Pancreas (tissue), 10 donors: ENCODE measurements around the gene CEACAM21. TPM values are rescaled to one million over a fixed set of nuclear protein-coding genes. Genes with fewer than 3 reads are reported as not detected.

Experiments
- ATAC-seq, 4 donors: fragments of 200-7000 bp; cut with Tn5 transposase; one replicate each; pipeline versions ENCODE4 v1.8.0 to v1.9.1; 2020; ENCODE audit warnings: mild to moderate bottlenecking in 4 of 4, moderate library complexity in 4 of 4
- DNase-seq, 6 donors: peaks; one replicate each; pipeline ENCODE4 v3.0.0-alpha.2; 2020
- FAIRE-seq: peaks from 2 replicates; lab custom pipeline; 2012; peaks lifted over from hg19 to GRCh38; lab: Jason Lieb, UNC
- H3K27ac ChIP-seq, 4 donors: fragments of 200-600 bp; sonication (generic); 1 replicate in 3 of 4; 2 replicates in 1 of 4; pipeline versions ENCODE4 v1.5.0 to v1.8.0; 2020
- H3K27me3 ChIP-seq, 4 donors: fragments of 200-600 bp; one replicate each; pipeline ENCODE4 v1.8.0; 2021
- H3K36me3 ChIP-seq, 3 donors: fragments of 200-600 bp; sonication (generic) in 1 of 3; one replicate each; pipeline versions ENCODE4 v1.5.0 to v1.8.0; 2020 to 2021
- H3K4me1 ChIP-seq, 3 donors: fragments of 200-600 bp; one replicate each; pipeline ENCODE4 v1.8.0; 2021
- H3K4me3 ChIP-seq, 4 donors: fragments of 200-600 bp; sonication (generic) in 2 of 4; one replicate each; pipeline versions ENCODE4 v1.5.0 to v1.8.0; 2020 to 2021
- H3K9me3 ChIP-seq, 4 donors: fragments of 200-600 bp; one replicate each; pipeline ENCODE4 v1.8.0; 2021
- CTCF ChIP-seq, 4 donors: fragments of 200-600 bp; sonication (generic) in 3 of 4; IDR thresholded peaks; one replicate each; pipeline versions ENCODE4 v1.5.0 to v1.8.0; 2021; ENCODE audit warnings: antibody characterized with exemption in 4 of 4
- WGBS, 2 donors: extraction: QIAGEN DNeasy Blood & Tissue Kit; methylation state at CpG; one replicate each; pipeline ENCODE4 v1.1.7; 2013; 5-methylcytosine and 5-hydroxymethylcytosine counted together
- intact Hi-C, 3 donors: fragments of 100-400 bp; cut with DNase I; formaldehyde crosslinking; loops; one replicate each; pipeline versions ENCODE4 v1.11.1 to v1.14.2; 2022
- polyA plus RNA-seq, 2 donors: library from polyadenylated mRNA; stranded (reverse); fragments of 200-250 nt; gene quantifications; one replicate each; pipeline ENCODE4 v1.2.3, GENCODE V29; 2013
- total RNA-seq, 6 donors: library from RNA; stranded (reverse); fragmentation: NEBNext Ultra II Directional in 4 of 6; extraction: Animal tissue kit (Norgen Biotek cat#: 25700) in 4 of 6; gene quantifications; one replicate each; pipeline versions ENCODE4 v1.2.1 to v1.2.4, GENCODE V29; 2021 to 2023
- donor health status: healthy with polysubstance abuse.
- donor health status: DM: no; HTN: no; CAD: no; lungs with moderate emphysema.
- donor health status: DM: no; HTN: no; CAD: no.
- donor health status: control.
- donor health status: control.
- donor health status: Bipolar disorder and iron deficiency.
- donor health status: DM: yes; HTN: yes; CAD: no.
- donor health status: DM: no; HTN: no; CAD: no.
- donor health status: DM: no; HTN: no; CAD: no.
- donor health status: DM: yes; HTN: yes; CAD: no.

CEACAM21 gene
- total and polyA plus RNA-seq, 8 donors = 0.09 to 1.2 (median 0.53) TPM; not detected in 2

- no peaks in the 10 kb centered on the region for H3K27me3 ChIP-seq
- FAIRE-seq (no peak), DNase-seq (no peak), ATAC-seq (no peak)
- 42 to 48% methylated on average over 4 of the region's 4 CpGs for WGBS, 2 donors
- intact Hi-C loops = no loop called here
- H3K4me3 ChIP-seq = no peak overlapping the region
- no peaks in the 10 kb centered on the region for H3K9me3 ChIP-seq
- no peaks in the 10 kb centered on the region for H3K4me1 ChIP-seq
- H3K36me3 ChIP-seq = no peaks in the 10 kb centered on the region
- no peak overlapping the region for H3K27ac ChIP-seq
- TF ChIP-seq CTCF (IDR thresholded peaks at IDR 0.05) = no peak
Measured at GRCh38 chr19:41601771-41602170, 25.8 kb downstream of the CEACAM21 start.

GRCh38 chr19:41604831-41605230 is 28.9 kb downstream of the CEACAM21 start:
- WGBS, 2 donors = 26 to 30% methylated on average over 3 of the region's 3 CpGs
- ATAC-seq = no peak
- Histone ChIP-seq H3K4me3 (no peak overlapping the region), H3K36me3 (no peaks in the 10 kb centered on the region), H3K27me3 (no peaks in the 10 kb centered on the region), H3K9me3 (no peaks in the 10 kb centered on the region), H3K27ac (no peak overlapping the region), H3K4me1 (no peaks in the 10 kb centered on the region)
- intact Hi-C loops = no loop called here
- FAIRE-seq = no peak
- TF ChIP-seq CTCF (IDR thresholded peaks at IDR 0.05) = no peak
- no peak for DNase-seq

- intact Hi-C loops = no loop called here
- 65 to 73% methylated on average over 5 of the region's 5 CpGs for WGBS, 2 donors
- peak in 1 of 6 donors; percentile 10 for DNase-seq
- no peak for FAIRE-seq
- no peak overlapping the region for H3K27ac ChIP-seq
- no peak for TF ChIP-seq CTCF (IDR thresholded peaks at IDR 0.05)
- no peak for ATAC-seq
- no peaks in the 10 kb centered on the region for H3K9me3 ChIP-seq
- H3K4me1 ChIP-seq = no peaks in the 10 kb centered on the region
- H3K36me3 ChIP-seq = no peaks in the 10 kb centered on the region
- H3K4me3 ChIP-seq = no peak overlapping the region
- H3K27me3 ChIP-seq = no peaks in the 10 kb centered on the region
Measured at GRCh38 chr19:41606215-41606837, 30.4 kb downstream of the CEACAM21 start.

- 38 to 47% methylated on average over 1 of the region's 1 CpG for WGBS, 2 donors
- Histone ChIP-seq H3K36me3 (no peaks in the 10 kb centered on the region), H3K27me3 (no peaks in the 10 kb centered on the region), H3K4me1 (no peaks in the 10 kb centered on the region), H3K27ac (no peak overlapping the region), H3K9me3 (no peaks in the 10 kb centered on the region), H3K4me3 (no peak overlapping the region)
- DNase-seq = no peak
- ATAC-seq = no peak
- TF ChIP-seq CTCF (IDR thresholded peaks at IDR 0.05) = no peak
- FAIRE-seq = no peak
- intact Hi-C loops = no loop called here
Measured at GRCh38 chr19:41607668-41608067, 31.7 kb downstream of the CEACAM21 start.

- H3K9me3 ChIP-seq = no peaks in the 10 kb centered on the region
- intact Hi-C loops = no loop called here
- no peak for FAIRE-seq
Measured at GRCh38 chr19:41610789-41611188, 34.8 kb downstream of the CEACAM21 start.

More at GRCh38 chr19:41610789-41611188, 34.8 kb downstream of the CEACAM21 start:
- Histone ChIP-seq H3K27me3 (peaks cover 0 to 3% (median 0%) of the 10 kb centered on the region in 4 donors), H3K4me3 (no peak overlapping the region), H3K27ac (no peak overlapping the region), H3K4me1 (no peaks in the 10 kb centered on the region), H3K36me3 (no peaks in the 10 kb centered on the region)
- ATAC-seq (no peak), DNase-seq (no peak)
- TF ChIP-seq CTCF (IDR thresholded peaks at IDR 0.05) = no peak
